H1 (cell line): ENCODE results near the gene SSH2. TPM values are rescaled to one million over a fixed set of nuclear protein-coding genes. Genes with fewer than 3 reads are reported as not detected.

Experiments used
- CTCF ChIA-PET: fragments of 300-600 bp; sonication (Branson Sonifier 250); formaldehyde crosslinking; loops from one replicate; lab custom pipeline; 2021; ENCODE audit not compliant: partially characterized antibody; lab: Charles Lee
- POLR2A ChIA-PET: fragments of 300-600 bp; sonication (Branson Sonifier 250); formaldehyde crosslinking; loops from one replicate; lab custom pipeline; 2021; ENCODE audit warnings: inconsistent platforms; ENCODE audit not compliant: partially characterized antibody; lab: Charles Lee
- DNase-seq, 2 experiments: peaks; one replicate each; pipeline versions ENCODE4 v3.0.0 to v3.0.0-alpha.2; 2010 to 2022; ENCODE audit warnings: low spot score in 2 of 2, low read depth in 1 of 2, mixed read lengths in 1 of 2
- FAIRE-seq: peaks from 2 replicates; lab custom pipeline; 2011; peaks lifted over from hg19 to GRCh38; lab: Jason Lieb, UNC
- H2AFZ ChIP-seq: 2 replicates; pipeline ENCODE4 v1.8.1; 2012; ENCODE audit warnings: low read length, inconsistent platforms
- H2AK5ac ChIP-seq: 2 replicates; pipeline ENCODE4 v1.6.1; 2013; ENCODE audit warnings: low read depth, low read length
- H2BK120ac ChIP-seq: replicated peaks from 2 replicates; pipeline ENCODE3; 2013; ENCODE audit warnings: low read depth, low read length, inconsistent platforms
- H2BK12ac ChIP-seq: 2 replicates; pipeline ENCODE4 v1.6.1; 2013; ENCODE audit warnings: low read depth, low read length
- H2BK15ac ChIP-seq: 2 replicates; pipeline ENCODE4 v1.6.1; 2013; ENCODE audit warnings: low read length
- H2BK20ac ChIP-seq: 2 replicates; pipeline ENCODE4 v1.6.1; 2013; ENCODE audit warnings: low read length
- H2BK5ac ChIP-seq: 2 replicates; pipeline ENCODE4 v1.6.1; 2013; ENCODE audit warnings: low read depth, low read length
- H3K14ac ChIP-seq: 2 replicates; pipeline ENCODE4 v1.6.1; 2013; ENCODE audit warnings: inconsistent platforms; ENCODE audit not compliant: insufficient read length
- H3K18ac ChIP-seq: 2 replicates; pipeline ENCODE4 v1.6.1; 2013; ENCODE audit warnings: low read length; ENCODE audit errors: extremely low read depth
- H3K23ac ChIP-seq: 2 replicates; pipeline ENCODE4 v1.6.1; 2013; ENCODE audit warnings: inconsistent platforms; ENCODE audit not compliant: insufficient read length
- H3K23me2 ChIP-seq: 2 replicates; pipeline ENCODE4 v1.6.1; 2013; ENCODE audit warnings: low read depth, low read length
- H3K27ac ChIP-seq: 2 replicates; pipeline ENCODE4 v1.6.1; 2011; ENCODE audit warnings: low read depth, low read length, inconsistent platforms
- H3K27me3 ChIP-seq, 4 experiments: replicated peaks in 1 of 4; 1 replicate in 1 of 4; 2 replicates in 3 of 4; pipeline versions ENCODE4 v1.6.1 to v1.8.1; 2011 to 2013; ENCODE audit warnings: low read length in 3 of 4, mild to moderate bottlenecking in 3 of 4, inconsistent platforms in 2 of 4, mixed read lengths in 2 of 4, moderate library complexity in 1 of 4; ENCODE audit not compliant: control insufficient read depth in 3 of 4, insufficient read depth in 3 of 4; ENCODE audit errors: extremely low read depth in 1 of 4
- H3K36me3 ChIP-seq, 4 experiments: 2 replicates each; pipeline versions ENCODE4 v1.6.1 to v1.8.1; 2011 to 2013; ENCODE audit warnings: mild to moderate bottlenecking in 4 of 4, low read length in 3 of 4, moderate library complexity in 2 of 4, control low read depth in 1 of 4, inconsistent platforms in 1 of 4; ENCODE audit not compliant: insufficient read depth in 4 of 4, control insufficient read depth in 2 of 4
- H3K4ac ChIP-seq: replicated peaks from 2 replicates; pipeline ENCODE3; 2013; ENCODE audit warnings: low read length, low read depth, mixed read lengths, inconsistent platforms; ENCODE audit not compliant: insufficient read length
- H3K4me1 ChIP-seq, 4 experiments: replicated peaks in 1 of 4; 1 replicate in 1 of 4; 2 replicates in 3 of 4; pipeline versions ENCODE4 v1.6.1 to v1.8.1; 2011 to 2013; ENCODE audit warnings: low read length in 3 of 4, inconsistent platforms in 2 of 4, mixed read lengths in 1 of 4; ENCODE audit not compliant: insufficient read depth in 4 of 4, control insufficient read depth in 3 of 4
- H3K4me2 ChIP-seq, 2 experiments: 2 replicates each; pipeline versions ENCODE4 v1.6.1 to v1.8.1; 2011 to 2013; ENCODE audit warnings: low read depth in 2 of 2, low read length in 2 of 2, control low read depth in 1 of 2, inconsistent platforms in 1 of 2, mild to moderate bottlenecking in 1 of 2; ENCODE audit not compliant: insufficient read depth in 1 of 2
- H3K4me3 ChIP-seq, 4 experiments: fragments of 200-600, 300-600 bp in 1 of 4; sonication (generic), shearing (Covaris generic), sonication (Bioruptor Twin) in 1 of 4; 2 replicates each; pipeline versions ENCODE4 v1.5.1 to v1.8.1; 2011 to 2016; ENCODE audit warnings: low read length in 4 of 4, low read depth in 3 of 4, control low read depth in 2 of 4, inconsistent platforms in 2 of 4, mild to moderate bottlenecking in 2 of 4, mixed read lengths in 1 of 4, moderate library complexity in 1 of 4; ENCODE audit not compliant: insufficient read depth in 2 of 4; ENCODE audit errors: extremely low read depth in 1 of 4
- H3K56ac ChIP-seq: replicated peaks from 2 replicates; pipeline ENCODE3; 2013; ENCODE audit warnings: low read depth, mild to moderate bottlenecking, mixed read lengths, low read length, inconsistent platforms; ENCODE audit not compliant: insufficient read length
- H3K79me1 ChIP-seq: 2 replicates; pipeline ENCODE4 v1.6.1; 2013; ENCODE audit warnings: low read depth, low read length, control low read depth
- H3K79me2 ChIP-seq, 2 experiments: 2 replicates each; pipeline versions ENCODE4 v1.6.1 to v1.8.1; 2012 to 2013; ENCODE audit warnings: low read length in 2 of 2, mild to moderate bottlenecking in 2 of 2, inconsistent platforms in 1 of 2; ENCODE audit not compliant: insufficient read depth in 2 of 2, control insufficient read depth in 1 of 2
- H3K9ac ChIP-seq, 4 experiments: replicated peaks in 1 of 4; 1 replicate in 1 of 4; 2 replicates in 3 of 4; pipeline versions ENCODE4 v1.6.1 to v1.8.1; 2011 to 2013; ENCODE audit warnings: low read depth in 3 of 4, low read length in 3 of 4, control low read depth in 2 of 4, mild to moderate bottlenecking in 2 of 4, moderate library complexity in 2 of 4, inconsistent platforms in 1 of 4; ENCODE audit errors: extremely low read depth in 1 of 4
- H3K9me3 ChIP-seq, 2 experiments: 2 replicates each; pipeline versions ENCODE4 v1.6.1 to v1.8.1; 2012 to 2013; ENCODE audit warnings: mild to moderate bottlenecking in 2 of 2, moderate library complexity in 2 of 2, control low read depth in 1 of 2, inconsistent platforms in 1 of 2, low read depth in 1 of 2, low read length in 1 of 2, mixed read lengths in 1 of 2; ENCODE audit not compliant: insufficient read depth in 2 of 2
- H4K20me1 ChIP-seq, 2 experiments: replicated peaks in 1 of 2; 2 replicates each; pipeline versions ENCODE3 to v1.8.1; 2011 to 2013; ENCODE audit warnings: inconsistent platforms in 2 of 2, low read length in 2 of 2, mild to moderate bottlenecking in 1 of 2; ENCODE audit not compliant: insufficient read depth in 2 of 2, control insufficient read depth in 1 of 2
- H4K5ac ChIP-seq: 2 replicates; pipeline ENCODE4 v1.6.1; 2013; ENCODE audit warnings: low read length, low read depth, mixed read lengths, inconsistent platforms; ENCODE audit not compliant: insufficient read length
- H4K8ac ChIP-seq: 2 replicates; pipeline ENCODE4 v1.8.0; 2013; ENCODE audit warnings: mild to moderate bottlenecking, moderate library complexity, low read length, inconsistent platforms; ENCODE audit not compliant: insufficient read depth; ENCODE audit errors: extremely low read depth
- H4K91ac ChIP-seq: replicated peaks from 2 replicates; pipeline ENCODE3; 2013; ENCODE audit warnings: low read length, mixed read lengths, inconsistent platforms; ENCODE audit not compliant: insufficient read length
- ATF3 ChIP-seq: IDR thresholded peaks from 2 replicates; pipeline ENCODE4 v1.6.1; 2011; ENCODE audit warnings: low read depth, mild to moderate bottlenecking, low read length; ENCODE audit not compliant: insufficient read depth
- CHD1 ChIP-seq: IDR thresholded peaks from 2 replicates; pipeline ENCODE4 v1.6.1; 2012; ENCODE audit warnings: low read depth, low read length, improper control_type of control experiment
- CTBP2 ChIP-seq: IDR thresholded peaks from 2 replicates; pipeline ENCODE4 v1.7.0; 2011; ENCODE audit warnings: borderline replicate concordance, mild to moderate bottlenecking, moderate library complexity, mixed read lengths, low read length; ENCODE audit not compliant: insufficient read depth, insufficient read length
- HDAC2 ChIP-seq, 2 experiments: fragments of 300-600 bp in 1 of 2; sonication (generic) in 1 of 2; IDR thresholded peaks; 2 replicates each; pipeline ENCODE4 v1.6.1; 2011 to 2012; ENCODE audit warnings: low read depth in 2 of 2, low read length in 2 of 2, mild to moderate bottlenecking in 2 of 2, moderate library complexity in 2 of 2, borderline replicate concordance in 1 of 2, inconsistent platforms in 1 of 2
- NRF1 ChIP-seq: IDR thresholded peaks from 2 replicates; pipeline ENCODE4 v1.6.1; 2011; ENCODE audit warnings: mild to moderate bottlenecking, low read depth, low read length, improper control_type of control experiment
- RAD21 ChIP-seq, 2 experiments: IDR thresholded peaks in 1 of 2; conservative IDR thresholded peaks in 1 of 2; 2 replicates each; pipeline ENCODE4 v1.6.1; 2011; ENCODE audit warnings: low read depth in 2 of 2, low read length in 2 of 2, improper control_type of control experiment in 1 of 2, inconsistent platforms in 1 of 2, mild to moderate bottlenecking in 1 of 2, moderate library complexity in 1 of 2
- SIRT6 ChIP-seq: IDR thresholded peaks from one replicate; pipeline ENCODE4 v1.7.1; 2012; ENCODE audit warnings: low read length, inconsistent platforms
- SP1 ChIP-seq: IDR thresholded peaks from 2 replicates; pipeline ENCODE4 v1.6.1; 2011; ENCODE audit warnings: low read depth, low read length
- TEAD4 ChIP-seq: IDR thresholded peaks from 2 replicates; pipeline ENCODE4 v1.6.1; 2012; ENCODE audit warnings: low read depth, low read length, inconsistent platforms, mixed read lengths
- USF2 ChIP-seq: IDR thresholded peaks from 2 replicates; pipeline ENCODE4 v1.6.1; 2011; ENCODE audit warnings: low read length, improper control_type of control experiment
- YY1 ChIP-seq: IDR thresholded peaks from 2 replicates; pipeline ENCODE4 v1.6.1; 2011; ENCODE audit warnings: low read depth, mild to moderate bottlenecking, low read length
- WGBS, 2 experiments: shearing (Covaris generic) in 1 of 2; methylation state at CpG; one replicate each; pipeline versions ENCODE4 v1.1.6 to v1.1.7; 2013 to 2015; ENCODE audit warnings: low lambda C conversion rate in 2 of 2, mixed read lengths in 2 of 2, inconsistent platforms in 1 of 2, low coverage in 1 of 2, missing lambda C conversion rate in 1 of 2; ENCODE audit not compliant: insufficient replicate concordance in 2 of 2, insufficient coverage in 1 of 2, insufficient read length in 1 of 2; ENCODE audit errors: extremely low coverage in 1 of 2, missing lambda C conversion rate in 1 of 2; 5-methylcytosine and 5-hydroxymethylcytosine counted together
- polyA plus RNA-seq, 7 experiments: library from polyadenylated mRNA; depleted of rRNA in 3 of 7; stranded (reverse) in 5 of 7; unstranded in 2 of 7; fragments of >200 nt in 5 of 7; fragments of 200-250 nt in 2 of 7; gene quantifications; 1 replicate in 5 of 7; 2 replicates in 1 of 7; 4 replicates in 1 of 7; pipeline versions ENCODE4 v1.2.1 to v1.2.3, GENCODE V29; 2011 to 2013; ENCODE audit warnings: missing spikeins in 2 of 7, mixed read lengths in 2 of 7
- total RNA-seq: library from RNA; stranded (reverse); fragmentation: NEBNext Ultra II Directional; extraction: Animal tissue kit (Norgen Biotek cat#: 25700); gene quantifications from 2 replicates; pipeline ENCODE4 v1.2.1, GENCODE V29; 2021

Gene SSH2
- total and polyA plus RNA-seq, 2 of the 8 experiments (the other 6 are each of a cell fraction or from before 2014, with no cell fraction given): 5.2 to 15.9 TPM

GRCh38 chr17:29820425-29820824, 109.6 kb downstream of the SSH2 start:
- Histone ChIP-seq H3K9me3 (no peaks in the 10 kb centered on the region), H2AK5ac (no peak overlapping the region), H2BK120ac (no peak overlapping the region), H2AFZ (no peak overlapping the region), H3K14ac (no peak overlapping the region), H4K8ac (no peak overlapping the region), H2BK20ac (no peak overlapping the region), H2BK12ac (no peak overlapping the region), H3K27ac (no peak overlapping the region), H2BK5ac (no peak overlapping the region), H3K4me2 (no peak overlapping the region), H4K5ac (no peak overlapping the region), H3K56ac (no peak overlapping the region), H3K27me3 (no peaks in the 10 kb centered on the region; a peak in 1 of 7 replicates), H3K4ac (no peak overlapping the region), H2BK15ac (no peak overlapping the region), H4K20me1 (no peaks in the 10 kb centered on the region), H3K4me1 (no peaks in the 10 kb centered on the region), H4K91ac (no peak overlapping the region), H3K9ac (no peak overlapping the region), H3K23me2 (no peaks in the 10 kb centered on the region), H3K36me3 (no peaks in the 10 kb centered on the region), H3K18ac (no peak overlapping the region), H3K79me1 (no peaks in the 10 kb centered on the region), H3K79me2 (no peaks in the 10 kb centered on the region), H3K4me3 (no peak overlapping the region), H3K23ac (no peak overlapping the region)
- ChIA-PET CTCF (interaction anchor here (1.5 to 2.4 kb wide), 3 partner anchors 11 to 111 kb away, joined by 4 to 9 read pairs (median 7); no protein-coding TSS in a partner anchor), POLR2A (no interaction called here)
- WGBS, 2 experiments: 81% methylated on average over 1 of the region's 1 CpG; no CpG with 5 or more reads in 1 of the 2 experiments
- FAIRE-seq: no peak
- DNase-seq: no peak
- TF ChIP-seq HDAC2 (IDR thresholded peaks at IDR 0.05; ENCODE audit: borderline replicate concordance in 1 of 2, low read depth in 2 of 2, low read length in 2 of 2) (no peak), CHD1 (no peak), NRF1 (no peak), CTBP2 (no peak), RAD21 (IDR thresholded peaks at IDR 0.05 in 1 of 2, conservative IDR thresholded peaks at IDR 0.05 in 1 of 2; ENCODE audit: low read depth in 2 of 2, low read length in 2 of 2) (no peak), SIRT6 (no peak), USF2 (no peak), SP1 (no peak), ATF3 (no peak), TEAD4 (no peak), YY1 (no peak)
